ENCODE data around the gene HELT.
"Not testable (repeated sequence)": the region's sequence is repeated elsewhere in the genome, so short reads cannot be mapped to it uniquely, and the experiment has no call there.

The HELT gene

GRCh38 chr4:185039508-185040273 lies 21.4 kb downstream of the HELT start:
- DNase-seq (ENCODE audit: extremely low read depth, low read depth), result peak; percentile 34
- TF ChIP-seq CTCF (IDR thresholded peaks at IDR 0.05; ENCODE audit: low read depth, low read length), result peak; percentile 80

GRCh38 chr4:185040523-185040922 lies 22.2 kb downstream of the HELT start:
- no peak for DNase-seq (ENCODE audit: extremely low read depth, low read depth)
- no peak for TF ChIP-seq CTCF (IDR thresholded peaks at IDR 0.05; ENCODE audit: low read depth, low read length)

GRCh38 chr4:185050286-185050685 lies 32.0 kb downstream of the HELT start:
- DNase-seq (ENCODE audit: extremely low read depth, low read depth), result not testable (repeated sequence)

- DNase-seq (ENCODE audit: extremely low read depth, low read depth), result not testable (repeated sequence)
Measured at GRCh38 chr4:185051283-185051682, 33.0 kb downstream of the HELT start.

GRCh38 chr4:185053746-185054145 lies 35.5 kb downstream of the HELT start:
- no peak for DNase-seq (ENCODE audit: extremely low read depth, low read depth)
- no peak for TF ChIP-seq CTCF (IDR thresholded peaks at IDR 0.05; ENCODE audit: low read depth, low read length)

- no peak for DNase-seq (ENCODE audit: extremely low read depth, low read depth)
Measured at GRCh38 chr4:185054272-185054671, 36.0 kb downstream of the HELT start.

GRCh38 chr4:185054886-185055285 lies 36.6 kb downstream of the HELT start:
- TF ChIP-seq CTCF (IDR thresholded peaks at IDR 0.05; ENCODE audit: low read depth, low read length), result no peak
- DNase-seq (ENCODE audit: extremely low read depth, low read depth), result no peak

More at GRCh38 chr4:185054272-185054671, 36.0 kb downstream of the HELT start:
- no peak for TF ChIP-seq CTCF (IDR thresholded peaks at IDR 0.05; ENCODE audit: low read depth, low read length)

- DNase-seq (ENCODE audit: extremely low read depth, low read depth), result no peak
- TF ChIP-seq CTCF (IDR thresholded peaks at IDR 0.05; ENCODE audit: low read depth, low read length), result no peak
Measured at GRCh38 chr4:185061610-185062009, 43.3 kb downstream of the HELT start.
